HG03039 (cell line): ENCODE data around the gene ANGEL1.

Experiments
- ATAC-seq: cut with Tn5 transposase; IDR thresholded peaks from one replicate; pipeline ENCODE4 v1.9.1; 2021; ENCODE audit warnings: mild to moderate bottlenecking, moderate library complexity; ENCODE audit not compliant: unreplicated experiment

Gene ANGEL1

GRCh38 chr14:76812422-76813383, at the start of gene ANGEL1:
ANGEL1 (minus strand) TSS chr14:76812882; CDS start chr14:76812827, 55 bp downstream.
- peak; percentile 71 for ATAC-seq

- no peak for ATAC-seq
These were observed 49.0 kb upstream of the ANGEL1 start for GRCh38 chr14:76861574-76862255.

GRCh38 chr14:76856769-76857168, 44.1 kb upstream of the ANGEL1 start:
- no peak for ATAC-seq

- no peak for ATAC-seq
These were observed 42.4 kb upstream of the ANGEL1 start for GRCh38 chr14:76855066-76855465.

- no peak for ATAC-seq
These were observed 36.2 kb upstream of the ANGEL1 start for GRCh38 chr14:76848879-76849278.

- no peak for ATAC-seq
These were observed 33.8 kb upstream of the ANGEL1 start for GRCh38 chr14:76846331-76847047.

- ATAC-seq, result no peak
These were observed 31.5 kb upstream of the ANGEL1 start for GRCh38 chr14:76844223-76844622.

- no peak for ATAC-seq
These were observed 29.7 kb upstream of the ANGEL1 start for GRCh38 chr14:76842414-76842813.

GRCh38 chr14:76837524-76837923, 24.8 kb upstream of the ANGEL1 start:
- ATAC-seq, result no peak

GRCh38 chr14:76836029-76836630, 23.4 kb upstream of the ANGEL1 start:
- ATAC-seq, result no peak

- ATAC-seq, result no peak
These were observed 21.6 kb upstream of the ANGEL1 start for GRCh38 chr14:76834241-76834661.

GRCh38 chr14:76833011-76833410, 20.3 kb upstream of the ANGEL1 start:
- no peak for ATAC-seq

GRCh38 chr14:76832503-76832988, 19.9 kb upstream of the ANGEL1 start:
- no peak for ATAC-seq

GRCh38 chr14:76830556-76830955, 17.9 kb upstream of the ANGEL1 start:
- no peak for ATAC-seq

GRCh38 chr14:76829650-76830421, 17.2 kb upstream of the ANGEL1 start:
- ATAC-seq, result no peak

GRCh38 chr14:76829013-76829365, 16.3 kb upstream of the ANGEL1 start:
- ATAC-seq, result no peak

- ATAC-seq, result no peak
These were observed 15.8 kb upstream of the ANGEL1 start for GRCh38 chr14:76828339-76829012.

GRCh38 chr14:76827696-76828296, 15.1 kb upstream of the ANGEL1 start:
- no peak for ATAC-seq

GRCh38 chr14:76826122-76826521, 13.4 kb upstream of the ANGEL1 start, which contains the start of gene LRRC74A:
LRRC74A (plus strand) TSS chr14:76826408; CDS start chr14:76826698, 290 bp downstream.
- no peak for ATAC-seq
